K562 (cell line): ENCODE data around the gene DXO. TPM values are rescaled to one million over a fixed set of nuclear protein-coding genes. Genes with fewer than 3 reads are reported as not detected.

Experiments used
- ARNT ChIP-seq, 2 experiments: fragments of 450-650 bp; IDR thresholded peaks; 2 replicates each; pipeline ENCODE4 v1.6.1; 2016; ENCODE audit warnings: mild to moderate bottlenecking in 1 of 2
- DPF2 ChIP-seq: fragments of 450-650 bp; IDR thresholded peaks from 2 replicates; pipeline ENCODE4 v1.6.1; 2016
- GATAD2A ChIP-seq: fragments of 450-650 bp; IDR thresholded peaks from 2 replicates; pipeline ENCODE4 v1.6.1; 2017
- HDAC3 ChIP-seq: fragments of 450-650 bp; IDR thresholded peaks from 2 replicates; pipeline ENCODE4 v1.6.1; 2018; ENCODE audit warnings: borderline replicate concordance, mild to moderate bottlenecking, moderate library complexity; ENCODE audit not compliant: partially characterized antibody
- HSF4 ChIP-seq: fragments of 250-450 bp; sonication (Bioruptor Pico); IDR thresholded peaks from 2 replicates; pipeline ENCODE4 v2.1.2; 2022; ENCODE audit warnings: mild to moderate bottlenecking, moderate library complexity, borderline replicate concordance
- KAT7 ChIP-seq: sonication (generic); formaldehyde crosslinking; IDR thresholded peaks from 2 replicates; pipeline ENCODE4 v1.8.0; 2022; ENCODE audit warnings: missing genetic modification reagents, mild to moderate bottlenecking, borderline replicate concordance
- MEF2D ChIP-seq: conservative IDR thresholded peaks from 2 replicates; pipeline ENCODE4 v1.6.1; 2016; ENCODE audit warnings: low read depth, missing genetic modification characterization, missing compliant biosample characterization
- MEIS2 ChIP-seq: fragments of 450-650 bp; IDR thresholded peaks from 2 replicates; pipeline ENCODE4 v1.6.1; 2014; ENCODE audit warnings: mild to moderate bottlenecking; ENCODE audit not compliant: partially characterized antibody
- NBN ChIP-seq: fragments of 450-650 bp; IDR thresholded peaks from 2 replicates; pipeline ENCODE4 v1.6.1; 2016; ENCODE audit warnings: low read depth, mild to moderate bottlenecking
- SRF ChIP-seq, 2 experiments: fragments of 250-450, 450-650 bp in 1 of 2; sonication (Bioruptor Pico) in 1 of 2; sonication (generic) in 1 of 2; formaldehyde crosslinking; IDR thresholded peaks; 2 replicates each; pipeline versions ENCODE4 v1.5.0 to v1.5.1; 2020 to 2022; ENCODE audit warnings: mild to moderate bottlenecking in 1 of 2, missing genetic modification reagents in 1 of 2
- TGIF2 ChIP-seq: sonication (generic); formaldehyde crosslinking; IDR thresholded peaks from 2 replicates; pipeline ENCODE4 v1.8.1; 2022; ENCODE audit warnings: mild to moderate bottlenecking, missing genetic modification reagents, moderate library complexity
- ZKSCAN8 ChIP-seq: fragments of 200-800 bp; sonication (Bioruptor generic); IDR thresholded peaks from 2 replicates; pipeline ENCODE4 v1.6.1; 2016; ENCODE audit warnings: missing genetic modification characterization, missing compliant biosample characterization
- ZNF197 ChIP-seq: fragments of 200-800 bp; sonication (Bioruptor generic); IDR thresholded peaks from 2 replicates; pipeline ENCODE4 v1.6.1; 2016; ENCODE audit warnings: low read depth, missing genetic modification characterization, missing compliant biosample characterization
- ZNF217 ChIP-seq: sonication (generic); formaldehyde crosslinking; IDR thresholded peaks from 2 replicates; pipeline ENCODE4 v1.8.0; 2022; ENCODE audit warnings: mild to moderate bottlenecking, missing genetic modification reagents
- ZNF24 ChIP-seq: fragments of 450-650 bp; IDR thresholded peaks from 2 replicates; pipeline ENCODE4 v1.6.1; 2016
- ZNF324 ChIP-seq: fragments of 250-450 bp; sonication (Bioruptor Pico); IDR thresholded peaks from 2 replicates; pipeline ENCODE4 v1.4.0; 2020; ENCODE audit warnings: mild to moderate bottlenecking
- ZNF668 ChIP-seq: fragments of 250-450 bp; sonication (Bioruptor Pico); IDR thresholded peaks from 2 replicates; pipeline ENCODE4 v1.8.0; 2022; ENCODE audit warnings: mild to moderate bottlenecking, inconsistent platforms
- polyA plus RNA-seq, 8 experiments: library from polyadenylated mRNA; depleted of rRNA in 4 of 8; stranded (reverse) in 5 of 8; unstranded in 3 of 8; fragments of >200 nt; fragmentation: Nextera tagmentation in 2 of 8; fragmentation: Illumina TruSeq in 1 of 8; extraction: Ambion mirVana in 2 of 8; extraction: Trizol in 1 of 8; gene quantifications; 2 replicates each; pipeline versions ENCODE4 v1.2.1 to v1.2.3, GENCODE V29; 2011 to 2014; ENCODE audit warnings: inconsistent platforms in 1 of 8, missing spikeins in 1 of 8
- total RNA-seq, 7 experiments: library from RNA; depleted of rRNA in 6 of 7; stranded (reverse); fragments of >200 nt in 6 of 7; fragmentation: Illumina TruSeq in 2 of 7; extraction: Trizol in 2 of 7; gene quantifications; 2 replicates each; pipeline versions ENCODE4 v1.2.1 to v1.2.3, GENCODE V29; 2011 to 2021; ENCODE audit warnings: low replicate concordance in 1 of 7
- TF ChIP-seq, protein P1 (sequence below): fragments of 250-450 bp; sonication (Bioruptor Pico); IDR thresholded peaks from 2 replicates; pipeline ENCODE4 v1.5.0; 2020; ENCODE audit warnings: mild to moderate bottlenecking
- TF ChIP-seq, protein P2 (sequence below), 2 experiments: fragments of 450-650 bp; IDR thresholded peaks; 2 replicates each; pipeline ENCODE4 v1.6.1; 2016; ENCODE audit warnings: mild to moderate bottlenecking in 2 of 2, borderline replicate concordance in 1 of 2, low read depth in 1 of 2, moderate library complexity in 1 of 2
- TF ChIP-seq, protein P3 (sequence below): fragments of 200-400 bp; formaldehyde crosslinking; IDR thresholded peaks from 2 replicates; pipeline ENCODE4 v1.6.1; 2017; ENCODE audit warnings: mild to moderate bottlenecking, low read depth, low read length, moderate library complexity

The DXO gene
- total and polyA plus RNA-seq, 9 of the 15 experiments (the other 6 are each of a cell fraction or from before 2014, with no cell fraction given), result 6.4 to 35.1 (median 19.4) TPM

DNA sequence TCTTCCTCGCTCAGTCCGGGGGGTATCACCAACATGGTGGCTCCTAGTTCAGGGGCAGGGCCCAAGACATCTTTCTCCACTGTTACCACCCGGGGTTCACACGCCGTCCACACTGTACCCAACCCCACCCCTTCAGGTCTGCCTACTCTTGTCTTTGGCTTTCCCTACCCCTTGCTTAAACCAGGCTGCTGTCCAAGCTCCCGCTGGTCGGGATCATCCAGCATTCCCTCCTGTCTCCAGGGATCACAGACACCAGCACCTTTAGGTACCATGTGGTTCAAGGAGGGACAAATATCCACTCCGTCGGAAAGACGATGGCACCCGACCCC is 13.6 kb downstream of the DXO start (continued):
- TF ChIP-seq, protein P1, sequence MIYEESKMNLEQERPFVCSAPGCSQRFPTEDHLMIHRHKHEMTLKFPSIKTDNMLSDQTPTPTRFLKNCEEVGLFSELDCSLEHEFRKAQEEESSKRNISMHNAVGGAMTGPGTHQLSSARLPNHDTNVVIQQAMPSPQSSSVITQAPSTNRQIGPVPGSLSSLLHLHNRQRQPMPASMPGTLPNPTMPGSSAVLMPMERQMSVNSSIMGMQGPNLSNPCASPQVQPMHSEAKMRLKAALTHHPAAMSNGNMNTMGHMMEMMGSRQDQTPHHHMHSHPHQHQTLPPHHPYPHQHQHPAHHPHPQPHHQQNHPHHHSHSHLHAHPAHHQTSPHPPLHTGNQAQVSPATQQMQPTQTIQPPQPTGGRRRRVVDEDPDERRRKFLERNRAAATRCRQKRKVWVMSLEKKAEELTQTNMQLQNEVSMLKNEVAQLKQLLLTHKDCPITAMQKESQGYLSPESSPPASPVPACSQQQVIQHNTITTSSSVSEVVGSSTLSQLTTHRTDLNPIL (CRISPR knock-in tag), result no peak
- TF ChIP-seq ZNF324 (no peak), HDAC3 (no peak), ARNT (IDR thresholded peaks at IDR 0.05) (no peak), SRF (CRISPR knock-in tag; IDR thresholded peaks at IDR 0.05) (no peak), TGIF2 (no peak), ZNF668 (CRISPR knock-in tag) (no peak), ZNF217 (CRISPR knock-in tag) (no peak), ZKSCAN8 (CRISPR knock-in tag) (no peak), MEIS2 (no peak), HSF4 (CRISPR knock-in tag) (no peak), KAT7 (no peak; the same call in 1 of the 2 replicates), NBN (no peak), GATAD2A (no peak), MEF2D (tag) (no peak), DPF2 (no peak), ZNF197 (CRISPR knock-in tag) (no peak), ZNF24 (no peak)
- TF ChIP-seq, protein P2, sequence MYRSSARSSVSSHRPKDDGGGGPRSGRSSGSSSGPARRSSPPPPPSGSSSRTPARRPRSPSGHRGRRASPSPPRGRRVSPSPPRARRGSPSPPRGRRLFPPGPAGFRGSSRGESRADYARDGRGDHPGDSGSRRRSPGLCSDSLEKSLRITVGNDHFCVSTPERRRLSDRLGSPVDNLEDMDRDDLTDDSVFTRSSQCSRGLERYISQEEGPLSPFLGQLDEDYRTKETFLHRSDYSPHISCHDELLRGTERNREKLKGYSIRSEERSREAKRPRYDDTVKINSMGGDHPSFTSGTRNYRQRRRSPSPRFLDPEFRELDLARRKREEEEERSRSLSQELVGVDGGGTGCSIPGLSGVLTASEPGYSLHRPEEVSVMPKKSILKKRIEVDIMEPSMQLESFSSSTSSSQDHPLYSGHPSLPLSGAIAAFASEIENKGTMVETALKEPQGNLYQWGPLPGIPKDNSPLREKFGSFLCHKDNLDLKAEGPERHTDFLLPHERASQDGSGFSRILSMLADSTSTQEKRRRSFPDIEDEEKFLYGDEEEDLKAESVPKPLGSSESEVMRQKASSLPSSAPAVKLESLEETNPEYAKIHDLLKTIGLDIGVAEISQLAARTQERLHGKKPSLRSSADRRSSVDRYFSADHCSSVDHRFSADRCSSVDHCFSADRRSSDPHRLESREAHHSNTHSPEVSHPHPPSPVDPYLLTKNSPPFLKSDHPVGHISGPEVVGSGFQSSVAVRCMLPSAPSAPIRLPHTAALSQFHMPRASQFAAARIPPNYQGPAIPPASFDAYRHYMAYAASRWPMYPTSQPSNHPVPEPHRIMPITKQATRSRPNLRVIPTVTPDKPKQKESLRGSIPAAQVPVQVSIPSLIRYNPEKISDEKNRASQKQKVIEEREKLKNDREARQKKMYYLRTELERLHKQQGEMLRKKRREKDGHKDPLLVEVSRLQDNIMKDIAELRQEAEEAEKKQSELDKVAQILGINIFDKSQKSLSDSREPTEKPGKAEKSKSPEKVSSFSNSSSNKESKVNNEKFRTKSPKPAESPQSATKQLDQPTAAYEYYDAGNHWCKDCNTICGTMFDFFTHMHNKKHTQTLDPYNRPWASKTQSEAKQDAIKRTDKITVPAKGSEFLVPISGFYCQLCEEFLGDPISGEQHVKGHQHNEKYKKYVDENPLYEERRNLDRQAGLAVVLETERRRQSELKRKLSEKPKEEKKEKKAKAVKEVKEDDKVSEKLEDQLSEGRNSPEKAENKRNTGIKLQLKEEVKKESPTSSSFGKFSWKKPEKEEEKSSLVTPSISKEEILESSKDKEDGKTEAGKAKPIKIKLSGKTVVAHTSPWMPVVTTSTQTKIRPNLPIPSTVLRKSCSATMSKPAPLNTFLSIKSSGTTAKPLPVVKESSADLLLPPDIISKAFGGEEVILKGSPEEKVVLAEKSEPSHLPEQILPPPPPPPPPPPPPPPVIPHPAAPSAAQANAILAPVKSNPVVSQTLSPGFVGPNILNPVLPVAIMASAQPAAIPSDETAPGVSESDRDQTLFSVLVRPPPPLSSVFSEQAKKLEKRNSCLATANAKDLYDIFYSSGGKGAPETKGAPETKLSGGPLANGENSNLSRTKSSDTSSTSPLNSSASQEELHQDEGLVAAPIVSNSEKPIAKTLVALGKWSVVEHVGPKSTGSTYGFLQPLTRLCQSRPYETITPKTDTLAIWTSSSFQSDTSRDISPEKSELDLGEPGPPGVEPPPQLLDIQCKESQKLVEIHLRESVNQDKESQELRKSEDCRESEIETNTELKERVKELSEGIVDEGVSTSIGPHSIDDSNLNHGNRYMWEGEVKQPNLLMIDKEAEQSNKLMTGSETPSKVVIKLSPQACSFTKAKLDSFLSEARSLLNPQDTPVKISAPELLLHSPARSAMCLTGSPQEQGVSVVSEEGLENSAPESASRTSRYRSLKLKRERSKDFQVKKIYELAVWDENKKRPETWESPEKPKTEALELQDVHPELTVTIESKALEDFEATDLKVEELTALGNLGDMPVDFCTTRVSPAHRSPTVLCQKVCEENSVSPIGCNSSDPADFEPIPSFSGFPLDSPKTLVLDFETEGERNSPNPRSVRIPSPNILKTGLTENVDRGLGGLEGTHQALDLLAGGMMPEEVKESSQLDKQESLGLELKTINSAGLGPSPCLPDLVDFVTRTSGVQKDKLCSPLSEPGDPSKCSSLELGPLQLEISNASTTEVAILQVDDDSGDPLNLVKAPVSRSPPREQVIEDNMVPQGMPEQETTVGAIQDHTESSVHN (IDR thresholded peaks at IDR 0.05; ENCODE audit: borderline replicate concordance in 1 of 2, low read depth in 1 of 2), result no peak
- TF ChIP-seq, protein P3, sequence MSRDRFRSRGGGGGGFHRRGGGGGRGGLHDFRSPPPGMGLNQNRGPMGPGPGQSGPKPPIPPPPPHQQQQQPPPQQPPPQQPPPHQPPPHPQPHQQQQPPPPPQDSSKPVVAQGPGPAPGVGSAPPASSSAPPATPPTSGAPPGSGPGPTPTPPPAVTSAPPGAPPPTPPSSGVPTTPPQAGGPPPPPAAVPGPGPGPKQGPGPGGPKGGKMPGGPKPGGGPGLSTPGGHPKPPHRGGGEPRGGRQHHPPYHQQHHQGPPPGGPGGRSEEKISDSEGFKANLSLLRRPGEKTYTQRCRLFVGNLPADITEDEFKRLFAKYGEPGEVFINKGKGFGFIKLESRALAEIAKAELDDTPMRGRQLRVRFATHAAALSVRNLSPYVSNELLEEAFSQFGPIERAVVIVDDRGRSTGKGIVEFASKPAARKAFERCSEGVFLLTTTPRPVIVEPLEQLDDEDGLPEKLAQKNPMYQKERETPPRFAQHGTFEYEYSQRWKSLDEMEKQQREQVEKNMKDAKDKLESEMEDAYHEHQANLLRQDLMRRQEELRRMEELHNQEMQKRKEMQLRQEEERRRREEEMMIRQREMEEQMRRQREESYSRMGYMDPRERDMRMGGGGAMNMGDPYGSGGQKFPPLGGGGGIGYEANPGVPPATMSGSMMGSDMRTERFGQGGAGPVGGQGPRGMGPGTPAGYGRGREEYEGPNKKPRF, result no peak
